ENCODE measurements around the gene ZNF689. TPM values are rescaled to one million over a fixed set of nuclear protein-coding genes. Genes with fewer than 3 reads are reported as not detected.

The ZNF689 gene
- total and polyA plus RNA-seq, 12 donors = 2.7 to 7.4 (median 5.4) TPM

GRCh38 chr16:30555315-30556124 lies 54.7 kb downstream of the ZNF689 start:
- 94 to 95% methylated on average over 67 to 69 of the region's 69 CpGs for WGBS, 2 donors
- H3K9me3 ChIP-seq = no peaks in the 10 kb centered on the region
- ATAC-seq = no peak

GRCh38 chr16:30554557-30555314 lies 55.5 kb downstream of the ZNF689 start:
- Histone ChIP-seq H3K4me1 (peaks cover 0 to 69% (median 48%) of the 10 kb centered on the region in 9 donors), H3K36me3 (peaks cover 0 to 40% (median 15%) of the 10 kb centered on the region in 9 donors), H3K27ac (peak overlapping the region in 2 of 10 donors; percentile 40 to 58), H3K9me3 (no peaks in the 10 kb centered on the region), H3K27me3 (no peaks in the 10 kb centered on the region), H3K4me3 (no peak overlapping the region)
- no peak for ATAC-seq
- TF ChIP-seq CTCF (IDR thresholded peaks at IDR 0.05) = no peak
- intact Hi-C loops (cut with DNase I) = no loop called here
- no peak for DNase-seq
- WGBS, 2 donors = 94 to 96% methylated on average over 14 to 18 of the region's 18 CpGs

More at GRCh38 chr16:30555315-30556124, 54.7 kb downstream of the ZNF689 start:
- peak overlapping the region in 2 of 10 donors; percentile 58 to 99 for H3K27ac ChIP-seq
- no peak for TF ChIP-seq CTCF (IDR thresholded peaks at IDR 0.05)
- intact Hi-C loops (cut with DNase I) = loop anchor here in 3 of 10 donors (2.0 kb wide), 1 partner anchor 21 kb away; the partner anchor contains the start of gene ZNF747 (in 3 of the 3)
- no peak for DNase-seq
- no peak overlapping the region for H3K4me3 ChIP-seq
- no peaks in the 10 kb centered on the region for H3K27me3 ChIP-seq
- peaks cover 0 to 69% (median 48%) of the 10 kb centered on the region in 9 donors for H3K4me1 ChIP-seq
- peaks cover 0 to 40% (median 15%) of the 10 kb centered on the region in 9 donors for H3K36me3 ChIP-seq

GRCh38 chr16:30553393-30553899 lies 56.7 kb downstream of the ZNF689 start:
- TF ChIP-seq CTCF (IDR thresholded peaks at IDR 0.05) = no peak
- H3K36me3 ChIP-seq = peaks cover 0 to 40% (median 15%) of the 10 kb centered on the region in 9 donors
- ATAC-seq = no peak
- no peaks in the 10 kb centered on the region for H3K9me3 ChIP-seq
- peaks cover 0 to 69% (median 43%) of the 10 kb centered on the region in 9 donors for H3K4me1 ChIP-seq
- H3K27me3 ChIP-seq = no peaks in the 10 kb centered on the region
- H3K4me3 ChIP-seq = no peak overlapping the region
- 81 to 86% methylated on average over 2 of the region's 2 CpGs for WGBS, 2 donors
- H3K27ac ChIP-seq = peak overlapping the region in 5 of 10 donors; percentile 35 to 68 (median 43)
- no peak for DNase-seq
- intact Hi-C loops (cut with DNase I) = loop anchor here in 1 of 10 donors (2.0 kb wide), 1 partner anchor 15 kb away; no protein-coding TSS in a partner anchor

- no peak for TF ChIP-seq CTCF (IDR thresholded peaks at IDR 0.05)
- H3K36me3 ChIP-seq = peaks cover 0 to 40% (median 15%) of the 10 kb centered on the region in 9 donors
- no peak overlapping the region for H3K4me3 ChIP-seq
- DNase-seq (no peak), ATAC-seq (no peak)
- no peaks in the 10 kb centered on the region for H3K27me3 ChIP-seq
- H3K4me1 ChIP-seq = peaks cover 0 to 70% (median 43%) of the 10 kb centered on the region in 9 donors
- intact Hi-C loops (cut with DNase I) = loop anchor here in 1 of 10 donors (2.0 kb wide), 1 partner anchor 14 kb away; no protein-coding TSS in a partner anchor
- peak overlapping the region in 9 of 10 donors; percentile 2 to 68 (median 38) for H3K27ac ChIP-seq
- WGBS, 2 donors = 74 to 78% methylated on average over 4 of the region's 4 CpGs
- no peaks in the 10 kb centered on the region for H3K9me3 ChIP-seq
Measured at GRCh38 chr16:30552956-30553355, 57.2 kb downstream of the ZNF689 start.
